BLaER1 (cell line): ENCODE results near the gene RNF215.

Source experiments
- H3K27ac ChIP-seq: shearing (Covaris generic); formaldehyde crosslinking; 2 replicates; pipeline ENCODE4 v1.8.1; 2022
- H3K27me3 ChIP-seq: shearing (Covaris generic); formaldehyde crosslinking; 2 replicates; pipeline ENCODE4 v1.8.1; 2022
- H3K36me3 ChIP-seq: shearing (Covaris generic); formaldehyde crosslinking; 2 replicates; pipeline ENCODE4 v1.8.1; 2022
- H3K4me1 ChIP-seq: shearing (Covaris generic); formaldehyde crosslinking; 2 replicates; pipeline ENCODE4 v1.8.1; 2022
- H3K4me2 ChIP-seq: shearing (Covaris generic); formaldehyde crosslinking; 2 replicates; pipeline ENCODE4 v1.8.1; 2022
- H3K4me3 ChIP-seq: shearing (Covaris generic); formaldehyde crosslinking; 2 replicates; pipeline ENCODE4 v1.8.1; 2022
- H3K9ac ChIP-seq: shearing (Covaris generic); formaldehyde crosslinking; 2 replicates; pipeline ENCODE4 v1.8.1; 2022
- H3K9me3 ChIP-seq: shearing (Covaris generic); formaldehyde crosslinking; 2 replicates; pipeline ENCODE4 v1.8.1; 2022
- H4K20me1 ChIP-seq: shearing (Covaris generic); formaldehyde crosslinking; 2 replicates; pipeline ENCODE4 v1.8.1; 2022
- Cebpa-rat ChIP-seq: shearing (Covaris generic); IDR thresholded peaks from 2 replicates; pipeline ENCODE4 v1.8.1; 2022

RNF215 gene

DNA sequence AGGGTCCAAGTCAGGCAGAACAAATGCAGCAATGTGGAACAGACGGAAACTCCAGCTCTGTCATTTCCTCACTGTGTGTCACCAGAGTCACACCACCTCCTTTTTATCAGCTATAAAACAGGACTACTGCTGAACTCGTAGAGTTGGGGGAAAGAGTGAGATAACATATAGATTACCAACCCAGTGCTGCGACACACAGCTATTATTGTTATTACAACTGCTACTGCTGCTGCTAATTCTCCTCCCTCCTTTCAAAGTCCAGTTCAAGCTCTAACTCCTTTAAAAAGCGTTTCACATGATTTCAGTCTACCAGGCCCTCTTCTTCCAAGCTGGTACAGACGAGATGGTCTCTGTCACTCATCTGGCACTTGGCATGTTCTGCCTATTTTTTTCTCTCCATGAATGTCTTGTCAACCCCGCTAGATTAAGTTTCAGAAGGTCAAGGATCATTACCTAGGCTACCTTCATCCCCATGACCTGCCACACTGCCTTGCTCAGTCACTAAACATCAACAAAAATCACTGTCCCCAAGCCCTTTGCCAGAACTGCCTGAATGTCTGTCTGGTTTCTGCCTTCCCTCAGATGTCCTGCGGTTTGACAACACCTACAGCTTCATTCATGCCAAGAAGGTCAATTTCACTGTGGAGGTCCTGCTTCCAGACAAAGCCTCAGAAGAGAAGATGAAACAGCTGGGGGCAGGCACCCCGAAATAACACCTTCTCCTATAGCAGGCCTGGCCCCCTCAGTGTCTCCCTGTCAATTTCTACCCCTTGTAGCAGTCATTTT lies 34.7 kb upstream of the RNF215 start:
- peak overlapping the region; percentile 92 for H3K4me2 ChIP-seq
- H3K4me1 ChIP-seq: peaks cover 45% of the 10 kb centered on the region
- no peak for TF ChIP-seq Cebpa-rat
- peak overlapping the region; percentile 96; the same call in 1 of the 2 replicates for H3K4me3 ChIP-seq
- peaks cover 1% of the 10 kb centered on the region for H4K20me1 ChIP-seq
- no peaks in the 10 kb centered on the region for H3K9me3 ChIP-seq
- peak overlapping the region; percentile 82 for H3K9ac ChIP-seq
- peaks cover 41% of the 10 kb centered on the region for H3K36me3 ChIP-seq
- peak overlapping the region; percentile 88; the same call in 1 of the 2 replicates for H3K27ac ChIP-seq
- no peaks in the 10 kb centered on the region for H3K27me3 ChIP-seq

DNA sequence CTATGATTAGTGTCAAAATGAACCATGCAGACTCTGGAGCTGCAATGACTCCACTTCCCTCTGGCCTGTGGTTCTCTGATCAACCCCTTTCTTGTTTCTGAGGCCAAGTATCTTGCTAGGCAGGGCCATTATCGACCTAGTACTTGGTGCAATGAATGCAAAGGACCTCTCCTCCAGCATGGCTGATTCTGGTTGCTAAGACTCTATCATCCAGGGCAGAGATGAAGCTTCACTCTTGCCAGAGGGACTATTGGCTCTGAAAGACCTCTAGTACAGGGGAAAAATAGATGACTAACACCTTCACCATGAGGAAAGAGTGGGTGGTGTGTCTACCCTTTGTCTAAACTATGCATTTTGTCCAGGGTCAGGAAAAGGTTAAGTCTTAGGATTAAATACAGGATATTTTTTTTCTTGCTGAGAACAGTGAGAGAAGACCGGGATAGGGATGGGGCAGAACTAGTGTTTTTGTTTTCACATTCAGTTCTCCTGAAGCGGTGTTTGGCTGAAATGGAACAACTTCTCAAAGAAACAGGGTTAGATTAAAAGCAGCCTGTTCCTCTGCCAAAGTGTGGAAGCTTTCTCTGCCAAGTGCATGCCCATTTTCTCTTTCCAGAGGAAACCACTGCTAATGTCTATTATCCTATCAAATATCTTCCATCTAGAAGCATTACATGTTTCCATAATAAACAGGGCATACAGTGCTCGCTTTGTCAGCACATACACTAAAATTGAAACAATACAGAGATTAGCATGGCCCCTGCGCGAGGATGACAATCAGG lies 33.3 kb upstream of the RNF215 start:
- H3K4me1 ChIP-seq: peaks cover 36% of the 10 kb centered on the region
- no peak overlapping the region for H3K9ac ChIP-seq
- peaks cover 54% of the 10 kb centered on the region for H3K36me3 ChIP-seq
- H3K27ac ChIP-seq: no peak overlapping the region
- H3K27me3 ChIP-seq: no peaks in the 10 kb centered on the region
- no peaks in the 10 kb centered on the region for H3K9me3 ChIP-seq
- no peak overlapping the region for H3K4me3 ChIP-seq
- no peak for TF ChIP-seq Cebpa-rat
- no peak overlapping the region for H3K4me2 ChIP-seq
- H4K20me1 ChIP-seq: no peaks in the 10 kb centered on the region

DNA sequence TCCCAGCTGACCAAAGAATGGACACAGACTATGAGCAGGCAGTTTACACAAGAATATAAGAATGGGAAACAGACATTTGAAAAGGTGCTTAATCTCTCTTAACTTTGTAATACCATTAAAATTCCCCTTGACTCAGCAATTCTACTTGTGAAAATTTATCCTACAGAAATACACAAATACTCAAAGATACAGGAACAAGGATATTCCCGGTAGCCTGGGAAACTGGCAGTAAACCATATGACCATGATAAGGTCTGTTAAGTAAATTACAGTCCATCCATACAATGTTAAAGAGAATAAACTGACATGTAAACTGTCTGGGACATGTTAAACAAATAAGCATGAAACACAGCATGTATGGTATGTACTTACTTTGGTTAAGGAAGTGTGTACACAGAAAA lies 29.6 kb upstream of the RNF215 start:
- no peaks in the 10 kb centered on the region for H4K20me1 ChIP-seq
- H3K27me3 ChIP-seq: no peaks in the 10 kb centered on the region
- TF ChIP-seq Cebpa-rat: no peak
- no peak overlapping the region for H3K4me3 ChIP-seq
- H3K9me3 ChIP-seq: no peaks in the 10 kb centered on the region
- H3K36me3 ChIP-seq: peaks cover 91% of the 10 kb centered on the region
- peaks cover 7% of the 10 kb centered on the region for H3K4me1 ChIP-seq
- H3K4me2 ChIP-seq: no peak overlapping the region
- H3K27ac ChIP-seq: no peak overlapping the region
- no peak overlapping the region for H3K9ac ChIP-seq

DNA sequence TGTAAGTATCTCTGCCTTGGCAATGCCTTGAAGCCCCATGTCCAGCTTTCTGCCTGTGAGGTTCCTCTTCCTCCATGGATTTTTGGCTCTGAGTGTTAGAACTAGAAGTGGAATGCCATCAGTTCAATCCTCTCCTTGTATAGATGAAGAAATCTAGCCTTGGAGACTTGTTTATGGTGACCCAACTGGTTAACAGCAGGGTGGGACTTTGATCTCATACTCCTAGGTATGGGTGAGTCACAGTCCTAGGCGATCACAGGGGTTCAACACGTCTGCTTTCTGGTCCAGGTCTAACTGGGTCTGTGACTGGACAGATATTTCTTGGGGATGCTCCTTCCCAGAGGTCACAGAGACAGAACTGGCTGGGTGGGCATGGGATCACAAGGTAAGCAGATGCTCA lies 29.2 kb upstream of the RNF215 start:
- no peak for TF ChIP-seq Cebpa-rat
- Histone ChIP-seq H3K9ac (no peak overlapping the region), H3K27me3 (no peaks in the 10 kb centered on the region), H3K4me2 (no peak overlapping the region), H3K4me3 (no peak overlapping the region), H4K20me1 (no peaks in the 10 kb centered on the region), H3K9me3 (no peaks in the 10 kb centered on the region), H3K4me1 (peaks cover 3% of the 10 kb centered on the region), H3K36me3 (peaks cover 96% of the 10 kb centered on the region), H3K27ac (no peak overlapping the region)

DNA sequence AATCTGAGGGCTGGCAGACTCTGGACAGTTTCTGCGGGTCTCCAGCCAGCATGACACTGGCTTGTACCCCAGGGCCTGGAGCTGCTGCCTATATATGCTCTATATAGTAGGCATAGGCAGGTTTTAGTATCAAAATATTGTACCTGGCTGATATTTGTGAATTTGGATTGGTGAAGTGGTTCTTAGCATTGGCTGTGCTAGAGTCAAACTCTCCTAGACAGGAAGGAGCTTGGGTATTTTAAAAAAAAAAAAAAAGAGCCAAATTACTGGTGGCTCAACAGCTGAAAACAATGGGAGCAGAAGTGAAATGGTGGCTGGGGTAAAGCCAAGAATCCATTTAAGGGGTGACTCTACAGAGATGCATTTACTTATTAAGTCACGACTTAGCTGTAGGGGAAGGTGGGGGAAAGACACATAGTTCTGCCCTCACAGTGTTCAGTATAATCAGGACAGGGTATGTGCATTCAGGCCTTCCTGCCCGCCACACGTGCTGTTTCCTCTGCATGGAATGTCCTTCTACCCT lies 27.4 kb upstream of the RNF215 start:
- Histone ChIP-seq H4K20me1 (no peaks in the 10 kb centered on the region), H3K4me1 (no peaks in the 10 kb centered on the region), H3K27ac (no peak overlapping the region), H3K4me2 (no peak overlapping the region), H3K27me3 (no peaks in the 10 kb centered on the region), H3K36me3 (peaks cover 98% of the 10 kb centered on the region), H3K4me3 (no peak overlapping the region), H3K9ac (no peak overlapping the region), H3K9me3 (no peaks in the 10 kb centered on the region)
- no peak for TF ChIP-seq Cebpa-rat

DNA sequence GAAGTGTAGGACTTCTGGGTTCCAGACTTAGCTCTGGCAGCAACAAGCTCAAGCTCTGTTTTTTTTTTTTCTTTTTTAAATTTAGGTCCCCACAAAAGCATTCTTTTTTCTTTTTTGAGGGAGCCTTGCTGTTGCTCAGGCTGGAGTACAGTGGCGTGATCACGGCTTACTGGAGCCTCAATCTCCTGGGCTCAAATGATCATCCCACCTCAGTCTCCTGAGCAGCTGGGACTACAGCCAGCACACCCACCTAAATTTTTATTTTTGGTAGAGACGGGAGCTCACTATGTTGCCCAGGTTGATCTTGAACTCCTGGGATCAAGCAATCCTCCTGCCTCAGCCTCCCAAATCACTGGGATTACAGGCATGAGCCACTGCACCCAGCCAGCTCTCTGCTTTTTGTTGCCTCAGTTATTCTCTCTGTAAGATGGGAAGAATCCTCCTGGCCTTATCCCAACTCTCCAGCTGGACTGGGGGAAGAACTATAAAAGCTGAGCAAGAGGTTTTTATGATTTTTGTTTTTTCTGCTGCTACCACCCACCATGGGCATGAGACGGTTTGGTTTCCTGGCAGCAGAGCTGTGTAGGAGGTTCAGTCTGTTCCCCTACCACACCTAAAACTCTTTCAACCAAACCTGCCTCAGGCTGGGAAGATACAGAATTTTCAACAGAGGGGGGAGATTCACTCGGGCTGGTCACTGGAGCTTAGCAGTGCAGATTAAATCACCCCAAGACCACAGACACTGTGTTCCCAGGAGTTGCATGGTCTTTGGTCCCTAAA lies 26.7 kb upstream of the RNF215 start:
- H3K4me2 ChIP-seq: no peak overlapping the region
- no peak overlapping the region for H3K4me3 ChIP-seq
- H3K9me3 ChIP-seq: no peaks in the 10 kb centered on the region
- no peaks in the 10 kb centered on the region for H4K20me1 ChIP-seq
- no peak overlapping the region for H3K27ac ChIP-seq
- H3K36me3 ChIP-seq: peaks cover 100% of the 10 kb centered on the region
- no peaks in the 10 kb centered on the region for H3K4me1 ChIP-seq
- H3K27me3 ChIP-seq: no peaks in the 10 kb centered on the region
- H3K9ac ChIP-seq: no peak overlapping the region
- no peak for TF ChIP-seq Cebpa-rat

DNA sequence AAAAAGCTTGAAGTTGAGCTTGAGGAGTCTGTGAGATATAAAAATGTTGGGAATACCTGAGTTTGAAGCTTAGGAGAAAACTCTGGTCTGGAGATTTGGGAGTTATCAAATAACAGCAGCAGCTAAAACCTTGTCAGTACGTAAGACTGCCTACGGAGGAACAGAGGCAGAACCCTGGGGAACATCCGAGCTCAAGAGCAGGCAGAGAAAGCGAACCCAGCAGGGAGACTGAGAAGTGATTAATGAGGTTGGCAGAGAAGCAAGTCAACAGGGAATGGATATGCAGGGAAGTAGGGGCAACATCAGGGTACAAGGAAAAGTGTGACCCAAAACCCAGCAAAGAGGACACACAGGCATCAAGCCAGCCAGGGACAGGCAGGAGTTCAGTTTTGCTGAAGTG lies 25.8 kb upstream of the RNF215 start:
- TF ChIP-seq Cebpa-rat: no peak
- H3K4me2 ChIP-seq: no peak overlapping the region

DNA sequence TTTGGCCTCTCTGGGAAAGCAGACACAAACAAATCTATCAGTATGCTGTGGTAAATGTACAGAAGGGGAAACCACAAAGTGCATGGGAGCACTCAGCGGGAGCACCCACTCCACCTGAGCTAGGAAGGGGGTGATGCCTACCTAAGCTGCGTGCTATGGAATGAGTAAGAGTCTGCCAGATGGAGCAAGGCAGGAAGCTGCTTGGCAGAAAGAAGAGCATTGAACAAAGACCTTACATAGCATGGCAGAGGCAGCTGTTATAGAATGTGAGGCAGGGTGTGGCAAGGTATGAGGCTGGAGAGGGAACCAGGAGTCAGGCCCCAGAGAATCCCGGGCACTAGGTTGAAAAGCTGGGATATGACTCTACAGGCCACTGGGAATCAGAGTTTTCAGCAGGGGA lies 24.6 kb upstream of the RNF215 start:
- Histone ChIP-seq H4K20me1 (no peaks in the 10 kb centered on the region), H3K4me3 (no peak overlapping the region), H3K4me2 (no peak overlapping the region), H3K9ac (no peak overlapping the region), H3K27me3 (no peaks in the 10 kb centered on the region), H3K27ac (no peak overlapping the region), H3K36me3 (peaks cover 100% of the 10 kb centered on the region), H3K4me1 (no peaks in the 10 kb centered on the region), H3K9me3 (no peaks in the 10 kb centered on the region)
- no peak for TF ChIP-seq Cebpa-rat

More for the DNA sequence above, 25.8 kb upstream of the RNF215 start:
- H3K9ac ChIP-seq: no peak overlapping the region
- no peak overlapping the region for H3K4me3 ChIP-seq
- H4K20me1 ChIP-seq: no peaks in the 10 kb centered on the region
- H3K27ac ChIP-seq: no peak overlapping the region
- peaks cover 100% of the 10 kb centered on the region for H3K36me3 ChIP-seq
- H3K9me3 ChIP-seq: no peaks in the 10 kb centered on the region
- H3K4me1 ChIP-seq: no peaks in the 10 kb centered on the region
- no peaks in the 10 kb centered on the region for H3K27me3 ChIP-seq

DNA sequence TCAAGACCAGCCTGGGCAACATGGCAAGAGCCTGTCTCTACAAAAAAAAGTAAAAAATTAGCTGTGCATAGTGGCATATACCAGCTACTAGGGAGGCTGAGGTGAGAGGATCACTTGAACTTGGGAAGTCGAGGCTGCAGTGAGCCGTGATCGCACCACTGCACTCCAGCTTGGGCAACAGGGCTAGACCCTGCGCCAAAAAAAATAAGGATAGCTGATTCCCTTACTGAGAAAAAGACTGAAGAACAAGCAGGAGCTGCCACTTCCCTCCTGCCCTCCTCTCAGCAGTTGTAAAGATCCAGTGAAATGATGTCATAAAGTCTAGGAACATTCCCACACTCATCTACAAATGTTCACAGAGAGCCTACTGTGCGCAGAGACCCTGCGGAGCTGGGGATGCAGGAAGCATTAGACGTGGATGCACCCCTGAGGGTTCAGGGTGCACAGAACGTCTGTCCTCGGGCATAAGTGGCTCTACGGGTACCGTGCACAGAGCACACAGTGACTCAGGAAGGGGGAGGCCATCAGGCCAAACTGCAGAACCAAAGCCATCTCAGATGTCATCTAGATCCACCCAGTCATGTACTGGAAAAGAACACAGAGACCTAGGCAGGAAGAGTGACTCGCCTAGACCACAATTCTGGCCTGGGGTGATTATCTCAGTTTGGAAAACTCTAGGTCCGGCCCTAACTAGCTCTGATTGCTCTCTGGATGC lies 21.3 kb upstream of the RNF215 start:
- Histone ChIP-seq H3K4me1 (no peaks in the 10 kb centered on the region), H4K20me1 (peaks cover 8% of the 10 kb centered on the region; the same call in 1 of the 2 replicates), H3K9me3 (no peaks in the 10 kb centered on the region), H3K4me3 (no peak overlapping the region), H3K27me3 (no peaks in the 10 kb centered on the region), H3K27ac (no peak overlapping the region), H3K36me3 (peaks cover 83% of the 10 kb centered on the region), H3K9ac (no peak overlapping the region), H3K4me2 (no peak overlapping the region)
- no peak for TF ChIP-seq Cebpa-rat
